Endothelial cell of umbilical vein (primary cell): ENCODE results near the gene NDFIP1. TPM values are rescaled to one million over a fixed set of nuclear protein-coding genes. Genes with fewer than 3 reads are reported as not detected.

ENCODE experiments used
- BruUV-seq: library from RNA; stranded (reverse); fragments of 400-500 nt; replicated peaks from 2 replicates; lab custom pipeline; 2021; lab: Mats Ljungman, UMichigan
- CTCF ChIA-PET: fragments of 300-600, 350-600 bp; sonication (Branson Sonifier 250); formaldehyde crosslinking; loops from one replicate; lab custom pipeline; 2021; ENCODE audit warnings: antibody characterized with exemption, inconsistent platforms; lab: Charles Lee
- POLR2A ChIA-PET: fragments of 300-600, 350-600 bp; sonication (Branson Sonifier 250); formaldehyde crosslinking; loops from one replicate; lab custom pipeline; 2021; ENCODE audit warnings: antibody characterized with exemption, inconsistent platforms; lab: Charles Lee
- DNase-seq: peaks from one replicate; pipeline ENCODE4 v3.0.0-alpha.2; 2011; ENCODE audit warnings: low read depth, low spot score
- FAIRE-seq: peaks from 2 replicates; lab custom pipeline; 2011; peaks lifted over from hg19 to GRCh38; lab: Jason Lieb, UNC
- H2AFZ ChIP-seq: 2 replicates; pipeline ENCODE4 v1.6.0; 2012; ENCODE audit warnings: low read depth, low read length, control low read depth, inconsistent platforms
- H3K27ac ChIP-seq: 2 replicates; pipeline ENCODE4 v1.5.1; 2011; ENCODE audit warnings: low read depth, mild to moderate bottlenecking, control low read depth, low read length, moderate library complexity; ENCODE audit not compliant: insufficient read depth
- H3K27me3 ChIP-seq, 2 experiments: 2 replicates each; pipeline versions ENCODE4 v1.6.0 to v1.6.1; 2011; ENCODE audit warnings: low read length in 2 of 2, mixed read lengths in 1 of 2; ENCODE audit not compliant: control insufficient read depth in 2 of 2, insufficient read depth in 2 of 2
- H3K36me3 ChIP-seq, 2 experiments: 2 replicates in 1 of 2; 3 replicates in 1 of 2; pipeline ENCODE4 v1.5.1; 2011; ENCODE audit warnings: low read length in 2 of 2, mild to moderate bottlenecking in 1 of 2, moderate library complexity in 1 of 2; ENCODE audit not compliant: control insufficient read depth in 2 of 2, insufficient read depth in 2 of 2; ENCODE audit errors: extremely low read depth in 1 of 2
- H3K4me1 ChIP-seq: 3 replicates; pipeline ENCODE4 v1.5.1; 2011; ENCODE audit warnings: mild to moderate bottlenecking, low read length; ENCODE audit not compliant: control insufficient read depth, insufficient read depth; ENCODE audit errors: extremely low read depth
- H3K4me2 ChIP-seq: 2 replicates; pipeline ENCODE4 v1.6.1; 2011; ENCODE audit warnings: low read length, control low read depth, mixed read lengths; ENCODE audit not compliant: insufficient read depth
- H3K4me3 ChIP-seq, 3 experiments: fragments of 200-600 bp in 1 of 3; sonication (generic), shearing (Covaris generic) in 1 of 3; replicated peaks in 1 of 3; 2 replicates each; pipeline ENCODE4 v1.5.1; 2011 to 2016; ENCODE audit warnings: control low read depth in 3 of 3, low read length in 3 of 3, mild to moderate bottlenecking in 2 of 3, inconsistent platforms in 1 of 3, low read depth in 1 of 3, moderate library complexity in 1 of 3; ENCODE audit not compliant: insufficient read depth in 1 of 3
- H3K79me2 ChIP-seq: 2 replicates; pipeline ENCODE4 v1.6.0; 2012; ENCODE audit warnings: low read length, inconsistent platforms; ENCODE audit not compliant: control insufficient read depth, insufficient read depth
- H3K9ac ChIP-seq: replicated peaks from 2 replicates; pipeline ENCODE3; 2011; ENCODE audit warnings: low read length, control low read depth; ENCODE audit not compliant: insufficient read depth; ENCODE audit errors: extremely low read depth
- H3K9me1 ChIP-seq: replicated peaks from 3 replicates; pipeline ENCODE4 v1.6.0; 2011; ENCODE audit warnings: mild to moderate bottlenecking, low read length; ENCODE audit not compliant: control insufficient read depth, insufficient read depth; ENCODE audit errors: extremely low read depth
- H3K9me3 ChIP-seq: replicated peaks from 2 replicates; pipeline ENCODE4 v1.5.1; 2012; ENCODE audit warnings: low read length, inconsistent platforms; ENCODE audit not compliant: control insufficient read depth, insufficient read depth
- H4K20me1 ChIP-seq: replicated peaks from 2 replicates; pipeline ENCODE3; 2011; ENCODE audit warnings: mild to moderate bottlenecking, low read length; ENCODE audit not compliant: control insufficient read depth, insufficient read depth; ENCODE audit errors: extremely low read depth
- EZH2 ChIP-seq: IDR thresholded peaks from 2 replicates; pipeline ENCODE4 v1.6.1; 2012; ENCODE audit warnings: borderline replicate concordance, low read depth, mild to moderate bottlenecking, moderate library complexity, low read length, inconsistent platforms; ENCODE audit not compliant: severe bottlenecking
- FOS ChIP-seq: IDR thresholded peaks from 2 replicates; pipeline ENCODE4 v1.6.1; 2011; ENCODE audit warnings: mild to moderate bottlenecking, low read length, moderate library complexity, borderline replicate concordance; ENCODE audit not compliant: insufficient read depth
- GATA2 ChIP-seq: IDR thresholded peaks from 2 replicates; pipeline ENCODE4 v1.7.0; 2011; ENCODE audit warnings: low read depth, mild to moderate bottlenecking, moderate library complexity, mixed read lengths, low read length; ENCODE audit not compliant: insufficient read length, insufficient read depth
- JUN ChIP-seq: IDR thresholded peaks from 2 replicates; pipeline ENCODE4 v1.6.1; 2011; ENCODE audit warnings: borderline replicate concordance, low read depth; ENCODE audit not compliant: insufficient read length, insufficient read depth
- MYC ChIP-seq: IDR thresholded peaks from one replicate; pipeline ENCODE4 v1.6.1; 2011; ENCODE audit warnings: mild to moderate bottlenecking, low read depth, low read length
- POLR2A ChIP-seq: IDR thresholded peaks from 2 replicates; pipeline ENCODE4 v1.6.1; 2012; ENCODE audit warnings: low read depth, mild to moderate bottlenecking, control low read depth, low read length
- dilution Hi-C: fragments of 300-500 bp; cut with MboI; formaldehyde crosslinking; loops from one replicate; pipeline ENCODE4 v1.15.0; 2019; ENCODE audit warnings: low sequenced_read_pairs; ENCODE audit not compliant: extremely low pct_ligation_motif_present
- intact Hi-C: fragments of 100-400 bp; cut with micrococcal nuclease; formaldehyde crosslinking; loops from one replicate; pipeline ENCODE4 v1.10.0; 2022
- polyA plus RNA-seq, 4 experiments: library from polyadenylated mRNA; depleted of rRNA in 3 of 4; stranded (reverse) in 3 of 4; unstranded in 1 of 4; fragments of >200 nt; gene quantifications; 2 replicates each; pipeline versions ENCODE4 v1.2.1 to v1.2.3, GENCODE V29; 2011 to 2012; ENCODE audit warnings: missing spikeins in 1 of 4
- total RNA-seq: library from RNA; stranded (reverse); gene quantifications from 2 replicates; pipeline ENCODE4 v1.2.3, GENCODE V29; 2021
- TF ChIP-seq, protein P1 (sequence below), 2 donors: IDR thresholded peaks; 1 replicate in 1 of 2; 2 replicates in 1 of 2; pipeline ENCODE4 v1.5.1; 2011; ENCODE audit warnings: low read length in 2 of 2, mild to moderate bottlenecking in 2 of 2, moderate library complexity in 2 of 2, control low read depth in 1 of 2, inconsistent platforms in 1 of 2, low read depth in 1 of 2; ENCODE audit not compliant: insufficient read depth in 1 of 2; ENCODE audit errors: extremely low read depth in 1 of 2

The NDFIP1 gene
- total and polyA plus RNA-seq, 2 donors (not counting 3 experiments of a cell fraction or from before 2014, with no cell fraction given): 12.3 to 42.6 TPM

DNA sequence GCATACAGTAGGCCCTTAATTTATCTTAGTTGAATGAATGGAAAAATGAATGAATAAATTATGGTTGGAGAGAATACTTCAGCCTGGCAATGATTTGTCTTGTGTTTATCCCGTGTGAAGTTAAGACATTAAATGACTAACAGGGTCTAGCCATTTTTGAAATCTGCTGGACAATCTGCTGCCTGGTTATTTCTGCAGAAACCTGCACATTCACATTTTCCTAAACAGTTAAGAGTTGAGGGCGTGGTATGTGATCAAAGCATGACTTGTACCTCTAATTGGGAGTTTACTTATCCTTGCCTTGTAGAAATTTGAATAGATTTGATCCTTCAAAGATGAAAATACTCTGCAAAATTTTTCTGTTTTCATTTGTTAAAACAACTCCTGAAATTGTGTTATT, 34.6 kb upstream of the NDFIP1 start:
- Histone ChIP-seq H3K9me3 (no peaks in the 10 kb centered on the region), H3K4me2 (no peak overlapping the region), H3K9ac (no peak overlapping the region), H3K4me1 (no peaks in the 10 kb centered on the region), H3K27me3 (peaks cover 6 to 8% of the 10 kb centered on the region in 2 experiments), H2AFZ (no peak overlapping the region), H3K4me3 (no peak overlapping the region), H3K79me2 (no peaks in the 10 kb centered on the region), H3K27ac (no peak overlapping the region), H3K36me3 (no peaks in the 10 kb centered on the region), H4K20me1 (no peaks in the 10 kb centered on the region), H3K9me1 (no peaks in the 10 kb centered on the region)
- no TSS peak for BruUV-seq
- FAIRE-seq (no peak), DNase-seq (no peak)
- dilution Hi-C loops: no loop called here
- intact Hi-C loops: no loop called here
- TF ChIP-seq JUN: no peak
- no peak for TF ChIP-seq MYC
- TF ChIP-seq EZH2: no peak
- TF ChIP-seq, protein P1, sequence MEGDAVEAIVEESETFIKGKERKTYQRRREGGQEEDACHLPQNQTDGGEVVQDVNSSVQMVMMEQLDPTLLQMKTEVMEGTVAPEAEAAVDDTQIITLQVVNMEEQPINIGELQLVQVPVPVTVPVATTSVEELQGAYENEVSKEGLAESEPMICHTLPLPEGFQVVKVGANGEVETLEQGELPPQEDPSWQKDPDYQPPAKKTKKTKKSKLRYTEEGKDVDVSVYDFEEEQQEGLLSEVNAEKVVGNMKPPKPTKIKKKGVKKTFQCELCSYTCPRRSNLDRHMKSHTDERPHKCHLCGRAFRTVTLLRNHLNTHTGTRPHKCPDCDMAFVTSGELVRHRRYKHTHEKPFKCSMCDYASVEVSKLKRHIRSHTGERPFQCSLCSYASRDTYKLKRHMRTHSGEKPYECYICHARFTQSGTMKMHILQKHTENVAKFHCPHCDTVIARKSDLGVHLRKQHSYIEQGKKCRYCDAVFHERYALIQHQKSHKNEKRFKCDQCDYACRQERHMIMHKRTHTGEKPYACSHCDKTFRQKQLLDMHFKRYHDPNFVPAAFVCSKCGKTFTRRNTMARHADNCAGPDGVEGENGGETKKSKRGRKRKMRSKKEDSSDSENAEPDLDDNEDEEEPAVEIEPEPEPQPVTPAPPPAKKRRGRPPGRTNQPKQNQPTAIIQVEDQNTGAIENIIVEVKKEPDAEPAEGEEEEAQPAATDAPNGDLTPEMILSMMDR (IDR thresholded peaks at IDR 0.05; ENCODE audit: extremely low read depth in 1 of 2, insufficient read depth in 1 of 2, low read depth in 1 of 2, low read length in 2 of 2): no peak
- TF ChIP-seq FOS: no peak
- TF ChIP-seq GATA2: no peak
- no peak for TF ChIP-seq POLR2A
- CTCF ChIA-PET: no interaction called here
- POLR2A ChIA-PET: no interaction called here
